Psoas muscle (tissue), 8 donors: ENCODE data around the gene IL1RAPL1. TPM values are rescaled to one million over a fixed set of nuclear protein-coding genes. Genes with fewer than 3 reads are reported as not detected.

Experiments used
- ATAC-seq, 4 donors: fragments of 200-7000 bp; cut with Tn5 transposase; one replicate each; pipeline ENCODE4 v1.9.1; 2020; ENCODE audit warnings: moderate library complexity in 3 of 4, mild to moderate bottlenecking in 2 of 4
- DNase-seq, 2 donors: peaks; one replicate each; pipeline ENCODE4 v3.0.0-alpha.2; 2020
- H3K27ac ChIP-seq: fragments of 200-600 bp; one replicate; pipeline ENCODE4 v1.8.0; 2022
- H3K27me3 ChIP-seq, 3 donors: fragments of 200-600 bp in 1 of 3; one replicate each; pipeline versions ENCODE4 v1.6.1 to v1.8.0; 2013 to 2022; ENCODE audit warnings: low read length in 2 of 3, mild to moderate bottlenecking in 2 of 3, moderate library complexity in 1 of 3; ENCODE audit not compliant: insufficient read depth in 3 of 3
- H3K36me3 ChIP-seq, 2 donors: fragments of 200-600 bp in 1 of 2; one replicate each; pipeline versions ENCODE4 v1.6.1 to v1.8.0; 2013 to 2022; ENCODE audit warnings: low read depth in 1 of 2, mild to moderate bottlenecking in 1 of 2, moderate library complexity in 1 of 2; ENCODE audit not compliant: insufficient read depth in 1 of 2
- H3K4me1 ChIP-seq: fragments of 200-600 bp; one replicate; pipeline ENCODE4 v1.8.0; 2022
- H3K4me3 ChIP-seq: fragments of 200-600 bp; one replicate; pipeline ENCODE4 v1.8.0; 2022; ENCODE audit warnings: mild to moderate bottlenecking
- H3K9me3 ChIP-seq: fragments of 200-600 bp; one replicate; pipeline ENCODE4 v1.8.0; 2022
- CTCF ChIP-seq: fragments of 200-600 bp; IDR thresholded peaks from one replicate; pipeline ENCODE4 v1.8.0; 2022; ENCODE audit warnings: antibody characterized with exemption
- WGBS, 3 donors: extraction: QIAGEN DNeasy Blood & Tissue Kit; methylation state at CpG; one replicate each; pipeline versions ENCODE4 v1.1.6 to v1.1.7; 2013; 5-methylcytosine and 5-hydroxymethylcytosine counted together
- intact Hi-C, 2 donors: fragments of 100-400 bp; cut with DNase I; formaldehyde crosslinking; loops; one replicate each; pipeline versions ENCODE4 v1.11.0 to v1.14.2; 2022
- polyA plus RNA-seq, 3 donors: library from polyadenylated mRNA; stranded (reverse); fragments of 200-250 nt; gene quantifications; one replicate each; pipeline ENCODE4 v1.2.3, GENCODE V29; 2013
- total RNA-seq, 4 donors: library from RNA; stranded (reverse); fragmentation: NEBNext Ultra II Directional in 2 of 4; extraction: Animal tissue kit (Norgen Biotek cat#: 25700) in 2 of 4; gene quantifications; one replicate each; pipeline versions ENCODE4 v1.2.1 to v1.2.4, GENCODE V29; 2021 to 2023
- donor health status: healthy with polysubstance abuse.
- donor health status: DM: no; HTN: no; CAD: no; lungs with moderate emphysema.
- donor health status: Bipolar disorder and iron deficiency.
- donor health status: healthy.
- donor health status: DM: yes; HTN: yes; CAD: no.
- donor health status: DM: no; HTN: no; CAD: no.
- donor health status: DM: no; HTN: no; CAD: no.
- donor health status: DM: yes; HTN: yes; CAD: no.

The IL1RAPL1 gene
- total and polyA plus RNA-seq, 7 donors = 0.04 to 0.50 (median 0.19) TPM; not detected in 1

GRCh38 chrX:29388509-29388908 lies 801.3 kb downstream of the IL1RAPL1 start:
- Histone ChIP-seq H3K36me3 (no peaks in the 10 kb centered on the region), H3K4me3 (no peak overlapping the region), H3K4me1 (no peaks in the 10 kb centered on the region), H3K27ac (no peak overlapping the region), H3K9me3 (no peaks in the 10 kb centered on the region), H3K27me3 (no peaks in the 10 kb centered on the region)
- intact Hi-C loops = no loop called here
- ATAC-seq (no peak), DNase-seq (no peak)
- no peak for TF ChIP-seq CTCF
- WGBS, 3 donors = 53 to 83% (median 82%) methylated on average over 1 of the region's 1 CpG

- Histone ChIP-seq H3K4me1 (no peaks in the 10 kb centered on the region), H3K27me3 (no peaks in the 10 kb centered on the region), H3K9me3 (no peaks in the 10 kb centered on the region), H3K27ac (no peak overlapping the region), H3K36me3 (no peaks in the 10 kb centered on the region), H3K4me3 (no peak overlapping the region)
- TF ChIP-seq CTCF = no peak
- intact Hi-C loops = no loop called here
- ATAC-seq (no peak), DNase-seq (no peak)
Observed at GRCh38 chrX:29397506-29397905, 810.3 kb downstream of the IL1RAPL1 start.

GRCh38 chrX:29407357-29407756 lies 820.1 kb downstream of the IL1RAPL1 start:
- Histone ChIP-seq H3K27ac (no peak overlapping the region), H3K4me1 (no peaks in the 10 kb centered on the region), H3K36me3 (no peaks in the 10 kb centered on the region), H3K27me3 (no peaks in the 10 kb centered on the region), H3K4me3 (no peak overlapping the region), H3K9me3 (peaks cover 4% of the 10 kb centered on the region)
- no peak for TF ChIP-seq CTCF
- ATAC-seq (no peak), DNase-seq (no peak)
- intact Hi-C loops = no loop called here
- 89 to 94% (median 91%) methylated on average over 4 of the region's 4 CpGs for WGBS, 3 donors

- H3K27ac ChIP-seq = no peak overlapping the region
- intact Hi-C loops = no loop called here
- no peaks in the 10 kb centered on the region for H3K4me1 ChIP-seq
- no peaks in the 10 kb centered on the region for H3K36me3 ChIP-seq
- ATAC-seq (no peak), DNase-seq (no peak)
- H3K9me3 ChIP-seq = no peaks in the 10 kb centered on the region
- 30 to 43% (median 33%) methylated on average over 2 of the region's 2 CpGs for WGBS, 3 donors
- H3K27me3 ChIP-seq = no peaks in the 10 kb centered on the region
- H3K4me3 ChIP-seq = no peak overlapping the region
- TF ChIP-seq CTCF = no peak
Observed at GRCh38 chrX:29419774-29420553, 832.7 kb downstream of the IL1RAPL1 start.

GRCh38 chrX:29422034-29422433 lies 834.8 kb downstream of the IL1RAPL1 start:
- H3K4me3 ChIP-seq = no peak overlapping the region
- no peak for TF ChIP-seq CTCF
- no peaks in the 10 kb centered on the region for H3K4me1 ChIP-seq
- ATAC-seq (no peak), DNase-seq (no peak)
- no peaks in the 10 kb centered on the region for H3K9me3 ChIP-seq
- no peaks in the 10 kb centered on the region for H3K36me3 ChIP-seq
- H3K27me3 ChIP-seq = no peaks in the 10 kb centered on the region
- no peak overlapping the region for H3K27ac ChIP-seq
- intact Hi-C loops = no loop called here
- 46 to 77% (median 74%) methylated on average over 3 of the region's 3 CpGs for WGBS, 3 donors
